Measurements from ENCODE around the gene MYBPC1.
"Not testable (repeated sequence)": the region's sequence is repeated elsewhere in the genome, so short reads cannot be mapped to it uniquely, and the experiment has no call there.

Gene MYBPC1

DNA sequence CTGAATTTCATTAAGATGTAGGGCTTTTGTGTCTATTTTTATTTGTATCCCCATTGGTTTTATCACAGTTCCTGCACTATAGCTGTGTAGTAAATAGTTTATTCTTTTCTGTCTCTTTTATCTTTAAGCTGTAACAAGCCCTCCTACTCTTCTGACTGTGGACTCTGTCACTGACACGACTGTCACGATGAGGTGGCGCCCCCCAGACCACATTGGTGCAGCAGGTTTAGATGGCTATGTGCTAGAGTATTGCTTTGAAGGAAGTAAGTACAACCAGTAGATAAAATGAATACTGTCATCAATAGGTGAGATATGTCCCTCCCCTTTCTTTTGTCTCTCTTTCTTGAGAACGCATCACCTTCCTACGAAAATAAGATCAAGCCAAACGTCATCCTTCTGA is 68.5 kb downstream of the MYBPC1 start:
- no peak for DNase-seq

DNA sequence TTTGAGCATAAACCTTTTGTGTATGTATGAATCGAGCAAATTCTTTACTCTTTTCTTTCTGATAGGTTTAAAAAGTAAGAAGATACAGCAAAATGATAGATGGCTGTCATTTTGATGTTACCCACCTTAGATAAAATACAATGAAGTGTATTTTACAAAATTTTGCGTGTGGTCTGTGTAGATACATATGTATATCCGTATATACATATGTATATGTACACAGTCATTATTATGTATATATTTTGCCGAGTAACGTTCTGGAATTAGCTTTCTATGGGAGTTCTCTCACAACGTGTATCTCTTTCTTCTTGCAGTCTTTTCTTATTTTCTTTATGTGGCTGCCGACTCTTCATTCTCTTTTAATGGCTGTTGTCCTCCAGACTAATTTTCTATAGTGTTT is 70.2 kb downstream of the MYBPC1 start:
- no peak for DNase-seq

DNA sequence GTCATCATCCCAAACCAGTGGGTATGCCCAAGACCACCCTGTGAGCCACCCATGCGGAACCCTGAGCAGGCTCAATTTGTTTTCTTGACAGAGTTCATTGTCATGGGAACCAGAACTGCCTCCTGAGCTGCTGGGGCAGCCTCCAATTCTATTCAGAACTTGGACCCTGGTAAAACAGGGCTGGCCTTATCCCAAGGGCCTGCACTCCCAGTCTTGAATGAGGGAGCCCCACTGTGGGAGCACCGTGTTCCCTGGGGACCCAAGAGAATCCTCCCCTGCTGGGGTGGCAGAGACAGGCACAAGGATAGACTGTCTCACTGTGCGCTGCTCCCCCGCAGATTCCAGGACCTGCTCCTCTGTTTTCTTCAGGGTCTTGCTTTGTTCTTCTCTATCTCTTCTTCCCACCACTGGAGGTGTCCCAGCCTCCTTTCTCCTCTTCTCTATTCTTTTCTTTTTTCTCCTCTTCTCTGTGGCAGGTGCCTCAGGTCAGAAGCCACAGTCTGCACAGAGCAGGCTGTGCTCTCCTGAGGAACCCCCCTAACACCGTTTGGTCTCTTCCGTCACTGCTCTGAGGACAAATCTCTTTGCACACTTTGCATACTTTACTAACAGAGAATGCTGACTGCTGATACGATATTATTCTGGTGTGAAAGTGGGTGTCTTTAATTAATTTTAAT is 71.4 kb downstream of the MYBPC1 start:
- DNase-seq: no peak

DNA sequence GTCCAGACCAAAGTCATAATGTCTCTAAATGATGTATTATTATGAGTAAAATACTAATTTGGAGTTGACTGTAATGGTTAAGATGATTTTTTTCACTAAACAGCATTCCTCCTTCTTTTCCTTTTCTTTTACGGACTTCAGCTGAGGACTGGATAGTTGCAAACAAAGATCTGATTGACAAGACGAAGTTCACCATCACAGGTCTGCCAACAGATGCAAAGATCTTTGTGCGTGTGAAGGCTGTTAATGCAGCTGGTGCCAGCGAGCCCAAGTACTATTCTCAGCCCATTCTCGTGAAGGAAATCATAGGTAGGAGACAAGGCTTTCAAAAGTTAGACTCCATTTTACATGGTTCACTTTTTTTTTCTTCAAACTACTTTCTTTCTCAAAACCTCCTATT is 72.8 kb downstream of the MYBPC1 start:
- DNase-seq: no peak

DNA sequence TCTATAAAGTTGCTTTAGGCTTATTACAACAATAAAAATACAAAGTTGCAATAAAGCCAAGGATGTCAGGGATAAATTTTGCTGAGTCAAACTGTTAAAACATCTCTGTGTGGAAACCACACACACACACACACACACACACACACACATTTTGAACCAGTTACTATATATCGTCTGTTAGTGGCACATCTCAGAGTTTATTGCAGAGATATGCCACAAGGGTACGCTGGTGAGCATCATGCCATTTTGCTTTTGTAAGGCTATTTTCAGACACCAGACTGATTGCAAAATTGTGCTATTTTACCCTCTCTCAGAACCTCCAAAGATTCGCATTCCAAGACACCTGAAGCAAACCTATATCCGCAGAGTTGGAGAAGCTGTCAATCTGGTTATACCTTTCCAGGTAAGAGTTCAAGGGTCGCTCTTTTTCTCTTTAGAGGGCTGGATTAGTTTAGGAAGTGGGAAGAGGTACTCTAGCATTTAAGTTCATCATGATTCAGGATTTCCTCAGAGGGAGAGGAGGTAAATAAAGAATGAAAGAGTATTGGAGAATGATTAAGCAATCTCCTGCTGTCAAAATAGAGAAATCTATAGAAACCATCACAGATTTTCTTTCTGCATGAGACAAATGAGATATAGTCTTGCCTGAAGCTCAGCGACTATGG is 75.4 kb downstream of the MYBPC1 start:
- DNase-seq: no peak

DNA sequence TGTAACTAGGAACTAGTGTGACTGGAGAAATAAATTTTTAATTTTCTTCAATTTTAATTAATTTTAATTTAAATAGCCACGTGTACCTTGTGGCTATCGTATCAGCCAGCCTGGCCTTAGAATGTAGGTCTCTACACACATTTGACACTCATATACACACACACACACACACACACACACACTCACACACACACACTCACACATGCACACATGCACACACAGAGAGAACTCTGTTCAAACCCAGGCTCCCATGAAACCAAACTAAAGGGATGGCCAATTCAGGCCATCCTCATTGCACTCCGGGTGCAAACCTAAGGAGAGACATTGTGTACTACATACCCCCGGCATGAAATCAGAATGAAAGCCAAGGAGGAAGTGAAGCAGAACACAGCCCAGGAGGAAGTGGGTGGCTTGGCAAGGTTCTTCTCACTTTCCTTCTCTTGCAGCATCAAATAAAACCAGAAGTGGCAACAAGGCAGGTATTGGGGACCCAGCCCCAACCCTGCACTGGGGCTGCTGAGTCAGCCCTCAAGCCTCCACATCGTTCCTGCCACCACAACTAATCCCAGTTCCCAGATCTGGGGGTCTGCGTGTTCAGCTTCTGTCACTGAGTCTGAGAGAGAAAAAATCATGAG is 76.5 kb downstream of the MYBPC1 start:
- DNase-seq: no peak

DNA sequence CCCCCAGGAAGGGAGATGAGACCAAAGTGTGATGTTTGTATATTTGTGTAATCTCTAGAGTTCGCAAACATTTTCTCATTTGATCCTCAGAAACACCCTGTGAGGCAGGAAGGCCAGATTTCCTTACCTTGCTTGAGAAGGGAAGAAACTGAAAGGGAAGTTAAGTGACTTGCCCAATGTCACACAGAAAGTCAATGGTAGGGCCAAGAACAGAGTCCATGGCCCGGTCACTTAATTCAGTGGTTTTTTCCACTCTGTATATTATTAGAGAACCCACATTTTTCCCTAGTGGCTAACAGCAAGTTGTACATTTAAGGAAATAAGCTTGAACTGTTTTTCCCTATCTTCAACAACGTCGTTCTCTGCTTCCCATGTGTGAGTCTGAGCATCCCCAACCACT is 77.1 kb downstream of the MYBPC1 start:
- no peak for DNase-seq

DNA sequence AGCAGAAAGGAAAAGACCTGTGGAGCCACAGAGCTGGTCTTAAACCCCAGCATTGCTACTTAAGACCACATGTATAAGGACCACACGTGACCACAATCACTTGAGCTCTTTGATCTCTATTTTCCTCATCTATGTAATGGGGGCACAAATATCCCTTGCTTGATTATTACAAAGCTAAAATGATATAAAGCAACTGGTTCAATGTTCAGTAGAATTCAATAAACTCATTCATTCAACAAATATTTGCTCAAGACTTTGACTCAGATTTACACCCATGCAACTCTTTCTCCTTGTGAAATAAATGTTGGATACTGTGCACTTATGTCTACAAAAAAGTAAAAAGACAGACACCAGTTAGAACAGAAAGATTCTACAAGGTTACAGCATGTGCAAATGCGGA is 80.8 kb downstream of the MYBPC1 start:
- no peak for DNase-seq

DNA sequence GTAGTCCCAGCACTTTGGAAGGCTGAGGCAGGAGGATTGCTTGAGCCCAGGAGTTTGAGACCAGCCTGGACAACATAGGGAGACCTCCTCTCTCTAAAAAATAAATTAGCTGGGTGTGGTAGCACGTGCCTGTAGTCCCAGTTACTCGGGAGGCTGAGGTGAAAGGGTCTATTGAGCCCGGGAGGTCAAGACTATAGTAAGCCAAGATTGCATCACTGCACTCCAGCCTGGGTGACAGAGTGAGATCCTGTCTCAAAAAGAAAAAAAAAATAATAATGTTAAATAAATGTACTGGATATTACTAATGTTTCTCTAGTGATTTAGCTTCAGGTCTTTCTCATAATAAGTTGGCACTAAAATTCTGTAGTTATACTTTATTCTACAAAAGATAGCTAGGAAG is 81.7 kb downstream of the MYBPC1 start:
- not testable (repeated sequence) for DNase-seq

DNA sequence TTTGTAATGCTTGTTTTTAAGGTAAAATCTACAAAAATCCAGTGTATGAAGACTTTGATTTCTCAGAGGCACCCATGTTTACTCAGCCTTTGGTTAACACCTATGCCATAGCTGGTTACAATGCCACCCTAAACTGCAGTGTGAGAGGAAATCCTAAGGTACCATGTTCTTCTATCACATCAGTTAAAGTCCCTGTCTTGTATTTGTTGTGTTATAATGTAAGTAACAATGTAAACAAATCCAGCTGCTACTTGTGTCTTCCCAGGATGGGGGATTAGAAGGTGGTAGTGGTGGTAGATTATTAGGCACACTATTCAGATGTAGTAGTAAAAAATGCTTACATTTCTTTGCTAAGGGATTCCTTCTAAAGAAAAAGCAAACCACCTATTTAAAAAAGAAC is 83.3 kb downstream of the MYBPC1 start:
- DNase-seq: no peak

DNA sequence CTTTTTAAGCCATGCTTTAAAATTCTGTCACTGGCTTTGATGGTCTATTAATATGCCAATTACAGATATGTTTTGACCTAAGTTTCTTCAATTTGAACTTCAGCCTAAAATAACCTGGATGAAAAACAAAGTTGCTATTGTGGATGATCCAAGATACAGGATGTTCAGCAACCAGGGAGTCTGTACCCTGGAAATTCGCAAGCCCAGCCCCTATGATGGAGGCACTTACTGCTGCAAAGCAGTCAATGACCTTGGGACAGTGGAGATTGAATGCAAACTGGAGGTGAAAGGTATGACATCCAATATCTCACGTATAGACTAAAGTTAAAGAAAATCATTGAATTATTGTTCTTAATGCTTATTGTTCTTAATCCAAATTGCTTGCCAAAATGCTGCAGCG is 85.5 kb downstream of the MYBPC1 start:
- no peak for DNase-seq

DNA sequence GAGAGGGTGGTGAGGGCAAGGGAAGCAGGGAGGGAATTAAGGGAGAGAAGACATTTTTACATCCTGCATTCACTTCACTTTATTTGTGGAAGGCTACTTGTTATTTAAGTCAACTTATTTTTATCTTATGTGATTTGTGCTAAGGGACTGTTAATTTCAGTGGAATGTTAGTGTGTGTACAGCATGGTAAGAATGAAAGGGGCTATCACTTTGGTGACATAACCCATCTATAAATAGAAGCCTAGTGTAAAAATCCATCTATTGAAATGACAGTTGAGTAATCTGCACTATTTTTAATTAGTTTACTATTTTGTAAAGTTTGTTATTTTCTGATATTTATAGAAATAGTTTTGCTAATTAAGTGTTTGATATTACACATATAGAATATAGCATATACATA is 85.9 kb downstream of the MYBPC1 start:
- DNase-seq: no peak

DNA sequence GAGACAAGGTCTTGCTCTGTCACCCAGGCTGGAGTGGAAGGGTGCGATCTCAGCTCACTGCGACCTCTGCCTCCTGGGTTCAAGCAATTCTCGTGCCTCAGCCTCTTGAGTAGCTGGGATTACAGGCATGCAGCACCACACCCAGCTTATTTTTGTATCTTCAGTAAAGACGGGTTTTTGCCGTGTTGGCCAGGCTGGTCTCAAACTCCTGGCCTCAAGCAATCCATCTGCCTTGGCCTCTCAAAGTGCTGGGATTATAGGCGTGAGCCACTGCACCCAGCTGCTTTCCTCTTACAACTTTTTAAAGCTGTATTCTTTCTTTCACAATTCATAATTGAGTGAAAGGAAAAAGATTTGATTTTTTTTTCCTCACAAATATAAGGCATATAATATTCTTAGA is 86.9 kb downstream of the MYBPC1 start:
- not testable (repeated sequence) for DNase-seq

DNA sequence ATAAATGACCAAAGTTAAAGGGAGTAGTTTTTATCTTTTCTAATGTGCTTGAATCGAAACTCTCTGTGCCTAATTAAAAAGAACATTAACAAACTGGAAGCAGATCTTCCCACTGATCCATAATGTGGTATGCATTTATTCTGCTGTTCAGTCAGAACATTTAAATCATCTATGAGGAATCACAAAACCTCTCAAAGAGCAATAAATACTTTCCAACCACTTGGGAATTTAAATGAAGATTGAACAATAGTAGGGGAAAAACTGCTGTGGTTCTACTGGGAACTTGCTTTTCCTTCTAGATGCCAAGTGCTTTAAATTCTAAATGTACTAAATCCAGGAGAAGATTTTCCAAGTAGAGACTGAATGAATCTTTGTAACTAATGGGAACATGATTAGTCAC is 90.3 kb downstream of the MYBPC1 start:
- no peak for DNase-seq

DNA sequence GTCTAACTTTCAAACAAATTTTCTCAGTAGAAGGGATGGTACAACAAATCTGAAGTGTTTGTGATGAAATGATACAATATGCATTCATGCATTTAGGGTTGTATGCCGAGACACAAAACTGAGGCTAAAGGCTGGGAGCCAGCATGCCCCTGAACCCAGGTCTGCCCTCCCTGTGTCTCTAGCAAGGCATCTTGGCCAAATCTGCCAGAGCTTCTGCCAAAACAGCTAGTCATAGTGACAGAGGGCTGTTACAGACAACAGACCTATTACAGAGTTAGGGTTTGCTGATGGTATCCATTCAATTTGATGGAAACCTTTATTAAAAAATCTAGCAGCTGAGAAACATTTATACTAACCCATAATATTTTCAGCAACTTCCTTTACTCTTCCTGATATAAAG is 91.4 kb downstream of the MYBPC1 start:
- DNase-seq: no peak

DNA sequence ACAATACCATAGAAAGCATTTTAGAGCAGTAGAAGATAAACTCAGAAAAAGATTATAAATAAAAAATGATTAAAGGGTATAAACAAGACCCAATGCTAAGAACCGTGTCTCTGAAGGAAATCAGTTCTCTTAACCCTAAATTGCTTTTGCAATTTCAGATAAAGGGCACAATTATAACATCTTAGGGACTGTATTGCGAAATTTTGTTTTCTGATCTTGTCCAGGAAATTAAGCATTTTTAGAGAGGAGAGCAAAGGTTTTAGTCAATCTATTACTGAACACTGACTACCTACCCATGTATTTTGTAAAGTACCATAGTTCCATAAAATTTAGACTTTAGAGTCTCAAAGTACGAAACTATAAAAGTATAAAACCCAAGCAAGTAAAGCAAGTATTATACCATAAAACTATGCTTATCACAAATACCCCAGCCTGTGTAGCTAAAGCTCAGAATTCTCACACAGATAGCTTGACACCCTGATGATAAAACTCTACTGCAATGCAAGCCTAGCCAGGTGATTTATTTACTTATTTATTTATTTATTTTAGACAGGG is 95.8 kb downstream of the MYBPC1 start:
- DNase-seq: no peak

DNA sequence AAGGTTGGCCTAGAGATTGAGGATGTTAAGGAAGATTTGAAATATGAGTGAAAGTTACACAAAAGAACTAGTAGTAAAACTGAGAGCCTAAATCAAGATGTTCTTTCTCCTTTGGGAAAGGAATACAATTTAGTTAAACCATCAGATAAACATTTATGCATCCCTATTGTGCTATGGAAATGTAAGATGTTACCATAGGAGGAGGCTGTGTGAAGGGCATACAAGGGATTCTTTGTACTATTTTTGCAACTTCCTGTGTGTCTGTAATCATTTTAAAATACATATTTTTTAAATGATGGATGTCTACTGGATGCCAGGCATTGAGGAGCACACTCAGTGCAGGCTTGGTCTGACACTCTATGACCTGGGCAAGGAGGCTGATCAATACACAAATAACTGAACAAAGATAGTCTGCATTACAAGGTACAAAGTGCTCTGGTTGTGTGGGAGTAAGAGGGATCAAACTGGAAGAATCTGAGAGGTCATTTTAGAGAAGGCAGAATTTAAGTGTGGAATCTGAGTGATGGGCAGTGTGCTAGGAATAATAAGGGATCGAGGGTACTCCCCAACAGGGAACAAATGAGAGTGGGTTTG is 96.8 kb downstream of the MYBPC1 start:
- no peak for DNase-seq

DNA sequence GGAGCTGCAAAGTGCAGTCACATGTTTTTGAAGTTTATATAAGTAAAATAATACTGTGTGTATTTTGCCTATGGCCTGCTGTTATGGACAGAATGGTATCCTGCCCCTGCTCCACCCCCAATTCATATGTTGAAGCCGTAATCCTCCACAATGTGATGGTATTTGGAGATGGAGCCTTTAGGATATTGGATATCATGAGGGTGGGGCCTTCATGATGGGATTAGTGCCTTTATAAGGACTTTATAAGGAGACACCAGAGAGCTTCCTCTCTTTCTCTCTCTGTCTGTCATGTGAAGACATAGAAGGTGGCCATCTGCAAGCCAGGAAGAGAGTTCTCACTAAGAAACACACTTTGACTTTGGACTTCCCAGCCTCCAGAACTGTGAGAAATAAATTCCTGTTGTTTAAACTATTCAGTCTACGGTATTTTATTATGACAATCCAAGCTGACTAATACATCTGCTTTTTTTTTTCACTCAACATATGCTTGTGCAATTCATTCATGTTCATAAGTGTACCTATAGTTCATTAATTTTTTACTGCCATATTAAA is 99.6 kb downstream of the MYBPC1 start:
- DNase-seq: no peak

DNA sequence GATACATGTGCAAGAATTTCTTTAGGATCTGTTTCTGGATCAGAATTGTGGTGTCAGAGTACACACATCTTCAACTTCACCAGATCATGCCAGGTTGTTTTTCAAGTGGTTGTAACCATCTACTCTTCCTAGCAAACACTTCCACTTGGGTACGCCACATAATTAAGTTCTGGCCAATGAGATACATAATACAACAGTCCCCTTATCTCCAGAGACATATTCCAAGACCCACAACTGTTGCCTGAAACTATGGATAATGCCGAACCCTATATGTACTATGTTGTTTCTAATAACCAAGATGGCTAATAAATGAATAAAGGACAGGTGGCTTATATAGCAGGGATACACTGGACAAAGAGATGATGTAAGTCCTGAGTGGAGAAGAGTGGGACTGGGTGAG is 100.2 kb downstream of the MYBPC1 start:
- DNase-seq: no peak

DNA sequence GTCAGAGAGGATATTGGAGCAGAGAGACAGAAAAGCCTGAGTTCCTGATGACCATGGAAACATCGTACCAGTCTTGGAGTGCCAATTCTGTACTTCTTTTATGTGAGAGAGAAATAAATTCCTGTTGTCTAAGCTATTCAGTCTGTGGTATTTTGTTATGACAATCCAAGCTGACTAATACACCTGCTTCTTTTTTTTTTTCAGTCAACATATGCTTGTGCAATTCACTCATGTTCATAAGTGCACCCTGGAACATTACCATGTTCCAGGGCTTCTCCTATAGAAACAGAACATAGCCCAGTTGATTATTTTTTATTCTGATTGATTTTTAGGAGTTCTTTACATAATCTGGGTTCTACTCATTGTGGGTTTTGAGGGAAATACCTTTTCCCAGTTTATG is 100.9 kb downstream of the MYBPC1 start:
- no peak for DNase-seq

DNA sequence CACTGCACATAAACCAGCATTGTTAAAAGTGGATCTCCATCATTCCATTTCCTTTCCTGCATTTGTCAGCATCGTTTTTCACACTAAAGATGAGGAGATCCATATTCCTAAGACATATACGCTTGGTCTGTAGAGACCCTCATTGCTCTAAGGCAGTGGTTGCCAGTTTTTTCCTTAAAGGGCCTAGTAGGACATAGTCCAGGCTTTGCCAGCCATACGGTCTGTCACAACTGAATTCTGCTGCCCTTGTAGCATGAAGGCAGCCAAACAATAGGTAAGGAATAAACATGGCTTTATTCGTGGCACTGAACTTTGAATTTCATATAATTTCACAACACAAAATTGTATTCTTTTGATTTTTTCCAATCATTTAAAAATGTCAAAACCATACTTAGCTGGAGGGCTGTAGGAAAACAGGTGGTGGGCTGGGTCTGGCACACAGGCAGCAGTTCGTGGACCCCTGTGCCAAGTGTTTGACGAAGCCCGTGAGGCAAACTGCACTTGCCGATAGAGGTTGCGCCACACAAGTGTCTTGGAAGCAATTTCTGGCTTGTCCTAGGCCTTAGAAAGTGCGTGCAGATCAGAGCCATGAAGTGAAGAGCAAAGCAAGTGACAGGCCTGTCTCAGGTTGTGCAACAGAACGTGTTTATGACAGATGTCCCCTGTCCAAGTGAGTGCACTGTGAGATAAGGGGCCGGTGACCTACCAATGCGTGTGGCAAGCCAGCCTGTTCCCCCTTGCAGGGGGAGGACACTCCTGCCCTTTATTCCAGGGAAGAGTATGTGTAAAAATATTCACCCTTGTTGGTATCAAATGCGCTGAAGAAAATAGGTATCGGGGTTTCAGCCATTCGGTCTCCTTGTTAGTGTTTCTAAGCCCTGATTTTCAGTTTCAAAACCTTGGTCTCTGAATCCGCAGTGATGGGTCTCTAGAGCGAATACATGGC is 101.8 kb downstream of the MYBPC1 start:
- peak in 1 of 2 experiments; percentile 71 for DNase-seq
